ENCODE data around the gene SPOCK1. TPM values are rescaled to one million over a fixed set of nuclear protein-coding genes. Genes with fewer than 3 reads are reported as not detected.
A peak's percentile ranks its signal among the peaks of the same experiment; 100 is the strongest.

Gene SPOCK1
- total RNA-seq, 1 donor from 2014 or later: 6.8 TPM

DNA sequence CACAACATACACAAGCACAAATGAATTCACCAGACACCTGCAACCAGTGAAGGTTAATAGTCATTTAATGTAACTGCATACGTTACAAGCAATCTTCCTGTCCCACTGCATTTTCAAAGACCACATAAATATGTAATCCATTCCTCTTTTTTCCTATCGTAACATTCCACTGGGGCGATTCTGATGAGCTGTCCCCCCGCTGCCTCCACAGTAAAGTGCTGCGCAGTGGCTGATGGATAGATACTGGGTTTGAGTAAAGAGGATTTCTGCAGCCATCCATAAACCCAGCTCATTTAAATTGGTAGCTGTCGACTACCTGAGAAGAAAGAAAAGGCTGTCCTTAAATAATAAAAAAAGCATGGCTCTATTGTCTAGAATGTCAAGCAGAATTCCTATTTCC lies 181.1 kb downstream of the SPOCK1 start:
- no peak for FAIRE-seq
- no peak for DNase-seq (ENCODE audit: low read depth)
- Histone ChIP-seq H3K4me3 (ENCODE audit: low read depth, low read length) (no peak overlapping the region), H3K36me3 (ENCODE audit: control insufficient read depth, insufficient read depth, low read length) (no peaks in the 10 kb centered on the region), H3K27me3 (ENCODE audit: control insufficient read depth, insufficient read depth, low read length) (no peaks in the 10 kb centered on the region)
- TF ChIP-seq, protein P1, sequence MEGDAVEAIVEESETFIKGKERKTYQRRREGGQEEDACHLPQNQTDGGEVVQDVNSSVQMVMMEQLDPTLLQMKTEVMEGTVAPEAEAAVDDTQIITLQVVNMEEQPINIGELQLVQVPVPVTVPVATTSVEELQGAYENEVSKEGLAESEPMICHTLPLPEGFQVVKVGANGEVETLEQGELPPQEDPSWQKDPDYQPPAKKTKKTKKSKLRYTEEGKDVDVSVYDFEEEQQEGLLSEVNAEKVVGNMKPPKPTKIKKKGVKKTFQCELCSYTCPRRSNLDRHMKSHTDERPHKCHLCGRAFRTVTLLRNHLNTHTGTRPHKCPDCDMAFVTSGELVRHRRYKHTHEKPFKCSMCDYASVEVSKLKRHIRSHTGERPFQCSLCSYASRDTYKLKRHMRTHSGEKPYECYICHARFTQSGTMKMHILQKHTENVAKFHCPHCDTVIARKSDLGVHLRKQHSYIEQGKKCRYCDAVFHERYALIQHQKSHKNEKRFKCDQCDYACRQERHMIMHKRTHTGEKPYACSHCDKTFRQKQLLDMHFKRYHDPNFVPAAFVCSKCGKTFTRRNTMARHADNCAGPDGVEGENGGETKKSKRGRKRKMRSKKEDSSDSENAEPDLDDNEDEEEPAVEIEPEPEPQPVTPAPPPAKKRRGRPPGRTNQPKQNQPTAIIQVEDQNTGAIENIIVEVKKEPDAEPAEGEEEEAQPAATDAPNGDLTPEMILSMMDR (IDR thresholded peaks at IDR 0.05; ENCODE audit: insufficient read depth, low read length, severe bottlenecking): no peak

DNA sequence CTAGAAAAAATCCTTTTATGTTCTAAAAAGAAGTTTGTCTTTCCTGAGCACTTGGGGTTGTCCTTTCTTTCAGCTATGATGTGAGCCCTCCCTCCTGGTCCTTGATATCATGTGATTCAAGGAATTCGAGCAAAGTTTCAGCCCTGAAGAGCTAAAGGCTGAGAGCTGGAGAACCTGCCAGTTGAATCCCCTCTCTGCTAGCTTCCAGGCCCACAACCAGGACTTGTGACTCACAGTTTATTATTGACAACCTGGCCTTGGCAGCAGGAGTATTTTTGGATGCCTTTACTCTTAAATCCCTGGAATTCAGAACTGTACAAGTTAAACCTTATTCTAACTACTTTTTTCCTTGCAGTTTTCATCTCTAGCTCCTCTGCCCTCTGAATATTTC lies 182.8 kb downstream of the SPOCK1 start:
- DNase-seq (ENCODE audit: low read depth) (no peak), FAIRE-seq (no peak)
- Histone ChIP-seq H3K27me3 (ENCODE audit: control insufficient read depth, insufficient read depth, low read length) (no peaks in the 10 kb centered on the region), H3K36me3 (ENCODE audit: control insufficient read depth, insufficient read depth, low read length) (no peaks in the 10 kb centered on the region), H3K4me3 (ENCODE audit: low read depth, low read length) (no peak overlapping the region)
- TF ChIP-seq, protein P1 (IDR thresholded peaks at IDR 0.05; ENCODE audit: insufficient read depth, low read length, severe bottlenecking): no peak

DNA sequence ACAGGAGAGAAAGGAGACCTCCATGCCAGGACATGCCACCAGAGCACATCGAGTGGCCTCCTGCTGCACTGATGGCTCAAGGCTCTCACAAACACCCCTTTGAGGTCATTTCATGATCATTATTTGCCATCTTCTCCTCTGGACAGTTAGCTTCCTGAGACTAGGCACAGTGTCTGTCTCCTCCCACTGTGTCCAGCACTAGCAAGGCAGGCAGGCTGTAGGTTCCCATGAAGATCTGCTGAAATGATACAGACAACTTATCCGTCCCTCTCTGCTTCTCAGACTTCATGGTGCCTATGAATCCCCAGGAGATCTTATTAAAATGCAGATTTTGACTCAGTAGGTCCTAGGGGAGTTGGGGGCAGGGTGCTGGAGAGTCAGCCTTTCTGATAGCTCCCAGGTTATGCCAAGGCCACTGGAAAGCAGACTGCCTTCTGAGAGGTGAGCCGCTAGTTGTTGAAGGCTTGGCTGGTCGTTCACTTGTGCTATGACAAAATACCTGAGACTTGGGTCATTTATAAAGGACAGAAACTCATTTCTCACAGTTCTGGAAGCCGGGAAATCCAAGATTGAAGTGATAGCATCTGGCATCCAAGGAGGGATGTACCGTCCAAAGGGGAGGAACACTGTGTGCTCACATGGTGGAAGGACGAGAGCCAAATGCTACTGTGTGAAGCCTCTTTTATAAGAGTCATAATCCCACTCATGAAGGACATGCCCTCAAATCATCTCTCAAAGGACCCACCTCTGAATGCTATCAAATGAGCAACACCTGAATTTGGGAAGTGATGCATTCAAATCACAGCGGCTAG lies 183.4 kb downstream of the SPOCK1 start:
- H3K27me3 ChIP-seq (ENCODE audit: control insufficient read depth, insufficient read depth, low read length): no peaks in the 10 kb centered on the region
- no peak overlapping the region for H3K4me3 ChIP-seq (ENCODE audit: low read depth, low read length)
- TF ChIP-seq, protein P1 (IDR thresholded peaks at IDR 0.05; ENCODE audit: insufficient read depth, low read length, severe bottlenecking): no peak
- no peaks in the 10 kb centered on the region for H3K36me3 ChIP-seq (ENCODE audit: control insufficient read depth, insufficient read depth, low read length)
- FAIRE-seq (peak; percentile 79), DNase-seq (ENCODE audit: low read depth) (no peak)

DNA sequence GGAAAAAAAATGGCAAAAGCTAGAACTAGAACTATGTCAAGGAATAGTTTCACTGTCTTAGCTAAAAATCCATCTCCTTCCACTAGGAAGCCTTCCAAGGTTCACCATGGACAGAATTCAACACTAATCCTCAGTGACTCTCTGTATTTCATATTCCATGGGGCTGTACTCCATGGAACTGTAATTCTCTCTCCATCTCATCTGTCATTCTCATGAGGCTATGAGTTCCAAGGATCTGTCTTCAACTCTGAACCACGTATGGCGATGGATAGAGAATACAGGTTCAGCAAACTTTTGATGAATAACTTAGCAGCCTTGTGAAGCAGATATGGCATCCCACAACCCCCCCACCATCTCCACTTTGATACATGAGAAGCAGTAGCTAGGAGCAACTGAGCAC lies 184.0 kb downstream of the SPOCK1 start:
- FAIRE-seq (no peak), DNase-seq (ENCODE audit: low read depth) (no peak)
- Histone ChIP-seq H3K4me3 (ENCODE audit: low read depth, low read length) (no peak overlapping the region), H3K36me3 (ENCODE audit: control insufficient read depth, insufficient read depth, low read length) (no peaks in the 10 kb centered on the region), H3K27me3 (ENCODE audit: control insufficient read depth, insufficient read depth, low read length) (no peaks in the 10 kb centered on the region)
- TF ChIP-seq, protein P1 (IDR thresholded peaks at IDR 0.05; ENCODE audit: insufficient read depth, low read length, severe bottlenecking): no peak

DNA sequence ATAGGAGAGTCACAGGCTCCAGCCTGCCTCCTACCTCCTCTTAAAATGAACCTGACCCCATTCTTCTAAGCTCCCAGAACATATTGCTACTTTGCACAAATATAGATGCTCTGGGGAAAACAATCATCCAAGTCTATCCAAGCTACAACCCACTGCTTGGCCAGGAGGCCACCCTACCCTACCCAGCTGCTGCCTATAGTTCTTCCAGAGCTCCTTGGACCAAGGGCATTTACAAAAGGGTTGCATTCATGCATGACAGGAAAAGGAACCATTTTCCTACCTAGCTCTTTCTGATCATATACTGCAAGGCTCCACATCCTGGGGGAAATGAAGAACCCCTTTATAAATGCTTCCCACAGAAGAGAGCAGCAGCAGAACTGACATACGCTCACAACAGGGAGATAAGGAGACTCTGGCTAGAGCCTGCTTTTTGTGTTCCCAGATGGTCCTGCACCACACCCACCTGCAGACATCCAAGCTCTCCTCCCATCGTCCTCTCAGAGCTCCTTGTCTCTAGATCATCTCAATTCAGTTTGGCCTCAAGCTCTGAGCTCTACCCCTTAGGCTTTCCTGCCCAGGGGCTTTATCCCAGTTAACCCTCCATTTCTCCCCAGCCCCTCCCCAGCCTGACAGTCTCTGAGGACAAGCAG lies 185.5 kb downstream of the SPOCK1 start:
- FAIRE-seq (peak; percentile 23), DNase-seq (ENCODE audit: low read depth) (no peak)
- H3K36me3 ChIP-seq (ENCODE audit: control insufficient read depth, insufficient read depth, low read length): no peaks in the 10 kb centered on the region
- H3K27me3 ChIP-seq (ENCODE audit: control insufficient read depth, insufficient read depth, low read length): no peaks in the 10 kb centered on the region
- TF ChIP-seq, protein P1 (IDR thresholded peaks at IDR 0.05; ENCODE audit: insufficient read depth, low read length, severe bottlenecking): no peak
- no peak overlapping the region for H3K4me3 ChIP-seq (ENCODE audit: low read depth, low read length)

All from bronchial epithelial cell (primary cell).